GM12872 (cell line): ENCODE measurements around the gene ABO.

Source experiments
- CTCF ChIP-seq: IDR thresholded peaks from 3 replicates; pipeline ENCODE4 v1.5.1; 2011; ENCODE audit warnings: low read depth, mild to moderate bottlenecking, low read length, moderate library complexity; ENCODE audit not compliant: insufficient read depth

The ABO gene

GRCh38 chr9:133275105-133276000 lies at the start of gene ABO:
ABO (minus strand) TSS chr9:133275201.
- no peak for TF ChIP-seq CTCF

- no peak for TF ChIP-seq CTCF
These were observed 49.1 kb upstream of the ABO start for GRCh38 chr9:133323991-133324703.

GRCh38 chr9:133323211-133323610 lies 48.2 kb upstream of the ABO start:
- TF ChIP-seq CTCF = no peak

GRCh38 chr9:133322701-133323100 lies 47.7 kb upstream of the ABO start:
- TF ChIP-seq CTCF = no peak

GRCh38 chr9:133321411-133321935 lies 46.5 kb upstream of the ABO start:
- no peak for TF ChIP-seq CTCF

- TF ChIP-seq CTCF = no peak
These were observed 45.5 kb upstream of the ABO start for GRCh38 chr9:133320421-133320881.

GRCh38 chr9:133315997-133316396 lies 41.0 kb upstream of the ABO start:
- TF ChIP-seq CTCF = no peak
